Occipital lobe (tissue), 2 donors: Measurements from ENCODE around the gene HLX. TPM values are rescaled to one million over a fixed set of nuclear protein-coding genes. Genes with fewer than 3 reads are reported as not detected.

Experiments
- DNase-seq: peaks from one replicate; lab custom pipeline; 2025; lab: John Stamatoyannopoulos, UW
- total RNA-seq: library from RNA; depleted of rRNA; stranded (reverse); fragments of >200 nt; gene quantifications from one replicate; pipeline ENCODE4 v1.2.3, GENCODE V29; 2014

HLX gene
- total RNA-seq, 1 donor from 2014 or later = 0.31 TPM

- DNase-seq = no peak
Measured at GRCh38 chr1:220924331-220924970, 45.2 kb downstream of the HLX start.

- DNase-seq = no peak
Measured at GRCh38 chr1:220925707-220926106, 46.5 kb downstream of the HLX start.

GRCh38 chr1:220926146-220926545 lies 46.9 kb downstream of the HLX start:
- DNase-seq = no peak

GRCh38 chr1:220927442-220927841 lies 48.2 kb downstream of the HLX start:
- DNase-seq = no peak

GRCh38 chr1:220928320-220928719 lies 49.1 kb downstream of the HLX start:
- DNase-seq = no peak

GRCh38 chr1:220928725-220929300 lies 49.6 kb downstream of the HLX start:
- DNase-seq = no peak

- DNase-seq = no peak
Measured at GRCh38 chr1:220929304-220929703, 50.1 kb downstream of the HLX start.

Other genes with a start within 250 kb of the HLX start
- 31.0 TPM for gene C1orf115, start 189.1 kb upstream of the HLX start, total RNA-seq
- gene MTARC2, start 131.1 kb upstream of the HLX start, total RNA-seq = 7.8 TPM
- 9.4 TPM for gene MTARC1, start 92.5 kb upstream of the HLX start, total RNA-seq